Measurements from ENCODE around the gene HMGXB3. TPM values are rescaled to one million over a fixed set of nuclear protein-coding genes. Genes with fewer than 3 reads are reported as not detected.

The HMGXB3 gene
- total RNA-seq, 2 experiments from 2014 or later, result 35.1 to 44.0 TPM

GRCh38 chr5:149975409-149975808 is 25.1 kb upstream of the HMGXB3 start:
- ChIA-PET POLR2A (interaction anchor here (0.7 to 1.0 kb wide), 3 partner anchors 79 to 492 kb away, joined by 3 to 5 read pairs (median 5); no protein-coding TSS in a partner anchor), CTCF (ENCODE audit: unreplicated experiment) (no interaction called here)
- H4K20me1 ChIP-seq (ENCODE audit: insufficient read depth, low read length), result no peaks in the 10 kb centered on the region
- no peak overlapping the region for H3K27ac ChIP-seq (ENCODE audit: low read depth, low read length, poor library complexity, severe bottlenecking)
- H3K4me1 ChIP-seq (ENCODE audit: insufficient read depth, low read length, poor library complexity, severe bottlenecking), result no peaks in the 10 kb centered on the region
- H2AFZ ChIP-seq (ENCODE audit: low read length), result no peak overlapping the region
- TF ChIP-seq EZH2phosphoT487 (IDR thresholded peaks at IDR 0.05; ENCODE audit: borderline replicate concordance, low read depth, low read length) (no peak), CTCF (conservative IDR thresholded peaks at IDR 0.05; ENCODE audit: low read length) (no peak)
- BruUV-seq (replicated peaks), result no TSS peak
- no peaks in the 10 kb centered on the region for H3K36me3 ChIP-seq (ENCODE audit: insufficient read depth, low read length)
- intact Hi-C loops (cut with micrococcal nuclease; ENCODE audit: unreplicated experiment), result no loop called here
- H3K4me3 ChIP-seq (ENCODE audit: low read depth, low read length, poor library complexity, severe bottlenecking), result no peak overlapping the region
- no peaks in the 10 kb centered on the region for H3K9me3 ChIP-seq (ENCODE audit: low read length)
- no peaks in the 10 kb centered on the region for H3K9me2 ChIP-seq (ENCODE audit: insufficient read depth, low read length)
- no peaks in the 10 kb centered on the region for H3K79me2 ChIP-seq (ENCODE audit: insufficient read depth, low read depth, low read length)
- no peak overlapping the region for H3K4me2 ChIP-seq (ENCODE audit: low read length)
- no peak for DNase-seq (ENCODE audit: low spot score)

DNA sequence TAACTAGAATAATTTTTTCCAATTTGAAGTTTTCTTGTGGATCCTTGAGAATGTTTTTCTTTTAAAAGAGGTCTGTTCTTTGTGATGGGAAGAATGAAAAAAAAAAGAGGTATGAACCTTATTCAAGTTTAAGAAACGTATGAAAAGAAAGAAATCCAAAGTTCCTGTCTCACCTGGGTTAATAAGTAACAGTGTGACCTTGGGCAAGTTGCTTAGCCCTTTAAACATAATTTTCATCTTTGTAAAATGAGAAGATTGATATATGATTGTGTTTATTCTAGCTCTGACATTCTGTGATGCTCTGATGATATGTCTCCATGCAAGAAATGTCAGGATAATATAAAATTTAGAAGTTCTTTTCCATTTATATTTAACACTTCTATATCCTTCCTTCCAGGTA is 20.6 kb upstream of the HMGXB3 start:
- no peak overlapping the region for H3K4me3 ChIP-seq (ENCODE audit: low read depth, low read length, poor library complexity, severe bottlenecking)
- no peak overlapping the region for H2AFZ ChIP-seq (ENCODE audit: low read length)
- no peaks in the 10 kb centered on the region for H3K4me1 ChIP-seq (ENCODE audit: insufficient read depth, low read length, poor library complexity, severe bottlenecking)
- H3K36me3 ChIP-seq (ENCODE audit: insufficient read depth, low read length), result no peaks in the 10 kb centered on the region
- H3K9me3 ChIP-seq (ENCODE audit: low read length), result no peaks in the 10 kb centered on the region
- BruUV-seq (replicated peaks), result no TSS peak
- intact Hi-C loops (cut with micrococcal nuclease; ENCODE audit: unreplicated experiment), result no loop called here
- no peaks in the 10 kb centered on the region for H3K9me2 ChIP-seq (ENCODE audit: insufficient read depth, low read length)
- no peaks in the 10 kb centered on the region for H4K20me1 ChIP-seq (ENCODE audit: insufficient read depth, low read length)
- POLR2A ChIA-PET, result interaction anchor here (0.9 kb wide), 1 partner anchor 9 kb away, joined by 3 read pairs; no protein-coding TSS in a partner anchor
- no peak for DNase-seq (ENCODE audit: low spot score)
- no peak overlapping the region for H3K4me2 ChIP-seq (ENCODE audit: low read length)
- H3K79me2 ChIP-seq (ENCODE audit: insufficient read depth, low read depth, low read length), result no peaks in the 10 kb centered on the region
- H3K27ac ChIP-seq (ENCODE audit: low read depth, low read length, poor library complexity, severe bottlenecking), result no peak overlapping the region
- CTCF ChIA-PET (ENCODE audit: unreplicated experiment), result no interaction called here
- TF ChIP-seq CTCF (conservative IDR thresholded peaks at IDR 0.05; ENCODE audit: low read length) (no peak), EZH2phosphoT487 (IDR thresholded peaks at IDR 0.05; ENCODE audit: borderline replicate concordance, low read depth, low read length) (no peak)

- intact Hi-C loops (cut with micrococcal nuclease; ENCODE audit: unreplicated experiment), result no loop called here
- BruUV-seq (replicated peaks), result no TSS peak
- POLR2A ChIA-PET, result no interaction called here
Observed at GRCh38 chr5:149981206-149981605, 19.3 kb upstream of the HMGXB3 start.

More at GRCh38 chr5:149981206-149981605, 19.3 kb upstream of the HMGXB3 start:
- Histone ChIP-seq H3K4me2 (ENCODE audit: low read length) (no peak overlapping the region), H4K20me1 (ENCODE audit: insufficient read depth, low read length) (no peaks in the 10 kb centered on the region), H3K9me2 (ENCODE audit: insufficient read depth, low read length) (no peaks in the 10 kb centered on the region), H3K27ac (ENCODE audit: low read depth, low read length, poor library complexity, severe bottlenecking) (no peak overlapping the region), H3K9me3 (ENCODE audit: low read length) (no peaks in the 10 kb centered on the region), H3K79me2 (ENCODE audit: insufficient read depth, low read depth, low read length) (no peaks in the 10 kb centered on the region), H2AFZ (ENCODE audit: low read length) (no peak overlapping the region), H3K4me3 (ENCODE audit: low read depth, low read length, poor library complexity, severe bottlenecking) (no peak overlapping the region), H3K36me3 (ENCODE audit: insufficient read depth, low read length) (no peaks in the 10 kb centered on the region), H3K4me1 (ENCODE audit: insufficient read depth, low read length, poor library complexity, severe bottlenecking) (no peaks in the 10 kb centered on the region)
- no peak for DNase-seq (ENCODE audit: low spot score)
- TF ChIP-seq CTCF (conservative IDR thresholded peaks at IDR 0.05; ENCODE audit: low read length) (no peak), EZH2phosphoT487 (IDR thresholded peaks at IDR 0.05; ENCODE audit: borderline replicate concordance, low read depth, low read length) (no peak)
- CTCF ChIA-PET (ENCODE audit: unreplicated experiment), result no interaction called here
